ENCODE data around the gene SMARCE1. TPM values are rescaled to one million over a fixed set of nuclear protein-coding genes. Genes with fewer than 3 reads are reported as not detected.

Gene SMARCE1
- total and polyA plus RNA-seq, 2 of the 4 experiments (the other 2 are of a cell fraction) = 66.2 to 119 TPM

DNA sequence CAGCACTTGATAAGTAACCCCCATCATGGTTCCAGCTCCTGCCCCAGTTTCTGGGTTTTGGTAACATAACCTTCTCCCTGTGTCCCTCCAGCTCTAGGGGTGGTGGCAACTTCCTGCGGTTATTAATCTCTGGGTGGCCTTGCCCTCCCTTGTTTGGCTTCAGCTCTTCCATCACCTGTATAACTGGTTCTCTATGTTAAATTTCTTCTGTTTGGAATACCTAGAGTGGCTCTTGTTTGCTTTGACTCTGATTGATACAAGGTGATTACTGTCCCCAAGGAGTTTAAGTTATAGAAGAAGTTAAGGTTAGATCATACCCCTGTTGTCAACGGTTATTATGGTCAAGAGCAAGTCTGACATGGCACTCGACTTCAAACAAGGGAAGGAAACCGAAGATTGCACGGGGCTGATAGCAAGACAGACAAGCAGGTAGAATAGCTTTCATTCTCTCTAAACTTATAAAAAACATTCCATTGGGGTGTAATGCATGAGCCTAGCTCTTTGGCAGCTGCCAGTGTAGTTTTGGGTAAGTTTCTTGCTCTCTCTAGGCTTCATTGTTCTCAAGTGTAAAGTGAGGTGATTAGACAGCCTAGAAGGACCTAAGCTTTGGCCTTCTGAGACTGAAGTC, 71.4 kb downstream of the SMARCE1 start:
- CTCF ChIA-PET = no interaction called here
- dilution Hi-C loops (cut with HindIII; ENCODE audit: low sequenced_read_pairs, unreplicated experiment) = no loop called here

More for the DNA sequence above, 71.4 kb downstream of the SMARCE1 start:
- H4K5ac ChIP-seq (ENCODE audit: low read depth, low read length) = no peak overlapping the region
- POLR2A ChIA-PET (ENCODE audit: unreplicated experiment) = no interaction called here
- DNase-seq = no peak
- H4K91ac ChIP-seq (ENCODE audit: insufficient read depth, low read depth, low read length) = no peak overlapping the region
- H3K4me1 ChIP-seq (ENCODE audit: control insufficient read depth, insufficient read depth, low read length) = no peaks in the 10 kb centered on the region
- no peaks in the 10 kb centered on the region for H3K9me1 ChIP-seq (ENCODE audit: insufficient read depth, low read length)
- no peak overlapping the region for H3K4ac ChIP-seq (ENCODE audit: low read depth, low read length)
- no peaks in the 10 kb centered on the region for H3K79me1 ChIP-seq (ENCODE audit: low read depth in 1 of 2, low read length in 2 of 2)
- H4K8ac ChIP-seq (ENCODE audit: low read depth in 2 of 2, low read length in 2 of 2) = no peak overlapping the region
- H2AK9ac ChIP-seq (replicated peaks; ENCODE audit: low read depth, low read length, poor library complexity) = no peak overlapping the region
- WGBS, 2 experiments (ENCODE audit: extremely low coverage in 2 of 2, insufficient read length in 1 of 2) = 50% methylated on average over 1 of the region's 5 CpGs; no CpG with 5 or more reads in 1 of the 2 experiments
- no peak overlapping the region for H3K4me2 ChIP-seq (ENCODE audit: low read depth, low read length)
- no peak overlapping the region for H2BK120ac ChIP-seq (ENCODE audit: low read depth, low read length)
- no peak overlapping the region for H3K23ac ChIP-seq (ENCODE audit: low read depth, low read length)
- no peak for TF ChIP-seq ELK1 (IDR thresholded peaks at IDR 0.05; ENCODE audit: borderline replicate concordance, low read depth, low read length)
- no peak for TF ChIP-seq USF2 (IDR thresholded peaks at IDR 0.05; ENCODE audit: low read depth, low read length)
- no peak for TF ChIP-seq NFE2L2 (IDR thresholded peaks at IDR 0.05; ENCODE audit: low read depth, low read length)
- TF ChIP-seq, protein P1, sequence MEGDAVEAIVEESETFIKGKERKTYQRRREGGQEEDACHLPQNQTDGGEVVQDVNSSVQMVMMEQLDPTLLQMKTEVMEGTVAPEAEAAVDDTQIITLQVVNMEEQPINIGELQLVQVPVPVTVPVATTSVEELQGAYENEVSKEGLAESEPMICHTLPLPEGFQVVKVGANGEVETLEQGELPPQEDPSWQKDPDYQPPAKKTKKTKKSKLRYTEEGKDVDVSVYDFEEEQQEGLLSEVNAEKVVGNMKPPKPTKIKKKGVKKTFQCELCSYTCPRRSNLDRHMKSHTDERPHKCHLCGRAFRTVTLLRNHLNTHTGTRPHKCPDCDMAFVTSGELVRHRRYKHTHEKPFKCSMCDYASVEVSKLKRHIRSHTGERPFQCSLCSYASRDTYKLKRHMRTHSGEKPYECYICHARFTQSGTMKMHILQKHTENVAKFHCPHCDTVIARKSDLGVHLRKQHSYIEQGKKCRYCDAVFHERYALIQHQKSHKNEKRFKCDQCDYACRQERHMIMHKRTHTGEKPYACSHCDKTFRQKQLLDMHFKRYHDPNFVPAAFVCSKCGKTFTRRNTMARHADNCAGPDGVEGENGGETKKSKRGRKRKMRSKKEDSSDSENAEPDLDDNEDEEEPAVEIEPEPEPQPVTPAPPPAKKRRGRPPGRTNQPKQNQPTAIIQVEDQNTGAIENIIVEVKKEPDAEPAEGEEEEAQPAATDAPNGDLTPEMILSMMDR (conservative IDR thresholded peaks at IDR 0.05; ENCODE audit: low read depth, low read length) = no peak
- no peak for TF ChIP-seq POLR2A (IDR thresholded peaks at IDR 0.05; ENCODE audit: low read depth, low read length)
- no peak for TF ChIP-seq SMC3 (IDR thresholded peaks at IDR 0.05; ENCODE audit: low read depth, low read length)
- H3K27ac ChIP-seq (ENCODE audit: insufficient read depth, low read length) = no peak overlapping the region
- peaks cover 4% of the 10 kb centered on the region; the same call in 1 of the 2 replicates for H3K9me3 ChIP-seq (ENCODE audit: control insufficient read depth, insufficient read depth, low read length)
- no peak overlapping the region for H2BK15ac ChIP-seq (ENCODE audit: low read depth, low read length)
- no peaks in the 10 kb centered on the region for H4K20me1 ChIP-seq (ENCODE audit: insufficient read depth, low read length)
- H3K27me3 ChIP-seq (ENCODE audit: control insufficient read depth, insufficient read depth, low read length) = peaks cover 22% of the 10 kb centered on the region
- H2AFZ ChIP-seq (replicated peaks; ENCODE audit: low read length, poor library complexity) = no peak overlapping the region
- no peak overlapping the region for H3K4me3 ChIP-seq (ENCODE audit: insufficient read depth, low read depth, low read length)
- no peak overlapping the region for H3K14ac ChIP-seq (replicated peaks; ENCODE audit: low read depth, low read length)
- no peak overlapping the region for H3K18ac ChIP-seq (ENCODE audit: low read depth, low read length)
- H2BK20ac ChIP-seq (ENCODE audit: low read depth, low read length) = no peak overlapping the region
- no TSS peak for BruUV-seq (replicated peaks)
- H3K56ac ChIP-seq (ENCODE audit: extremely low read depth, insufficient read depth, low read length) = no peak overlapping the region
- H3K9ac ChIP-seq (ENCODE audit: low read depth, low read length) = no peak overlapping the region
- H2BK5ac ChIP-seq (ENCODE audit: low read depth, low read length, poor library complexity, severe bottlenecking) = no peak overlapping the region
- no peak for ATAC-seq (ENCODE audit: low read depth)
- intact Hi-C loops (cut with micrococcal nuclease) = no loop called here
- in situ Hi-C loops (cut with MboI; ENCODE audit: low sequenced_read_pairs) = no loop called here
- no peaks in the 10 kb centered on the region for H3K36me3 ChIP-seq (ENCODE audit: control insufficient read depth, insufficient read depth, low read length)
- H2AK5ac ChIP-seq (ENCODE audit: low read depth, low read length) = no peak overlapping the region

All from IMR-90 (cell line).